Activated T-helper 1 cell treated with anti-CD3 and anti-CD28 coated beads, Interleukin-2, amount 50 U/mL, for 16 hours (primary cell): ENCODE results near the gene SH3PXD2A.
A peak's percentile ranks its signal among the peaks of the same experiment; 100 is the strongest.

ENCODE experiments used
- DNase-seq, 2 donors: peaks; one replicate each; pipeline ENCODE4 v3.0.0-alpha.2; 2020; ENCODE audit warnings: low read depth in 1 of 2, low spot score in 1 of 2

Gene SH3PXD2A

DNA sequence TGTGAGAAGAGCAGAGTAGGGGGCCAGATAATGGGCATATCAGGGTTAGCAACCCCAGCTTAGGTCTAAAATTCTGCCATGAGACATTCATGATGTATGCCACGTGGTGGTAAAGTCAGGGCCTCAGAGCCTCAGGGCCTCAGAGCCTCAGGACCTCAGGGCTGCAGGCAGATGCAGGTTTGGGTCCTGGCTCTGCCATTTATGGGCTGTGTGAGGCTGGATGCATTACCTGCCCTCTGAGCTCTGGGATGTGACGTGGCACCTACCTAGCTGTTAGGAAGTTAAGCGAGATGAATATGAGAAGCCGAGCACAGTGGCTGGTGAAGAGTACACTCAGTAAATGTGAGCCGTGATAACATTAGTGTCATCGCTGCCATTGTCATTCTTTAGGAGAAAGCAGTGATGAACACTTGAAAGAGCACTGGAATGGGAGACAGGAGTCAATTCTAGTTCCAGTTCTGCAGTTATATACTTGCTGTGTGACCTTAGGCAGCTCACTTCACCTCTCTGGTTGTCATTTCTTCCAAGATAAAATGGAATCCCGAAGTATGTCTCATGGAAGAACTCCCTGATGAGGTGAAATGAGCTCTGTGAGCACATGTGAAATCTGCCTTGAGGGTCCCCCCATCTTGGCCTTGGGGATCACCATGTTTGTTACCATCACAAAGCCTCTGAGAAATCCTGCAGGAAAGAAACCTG, 127.2 kb downstream of the SH3PXD2A start:
- no peak for DNase-seq

DNA sequence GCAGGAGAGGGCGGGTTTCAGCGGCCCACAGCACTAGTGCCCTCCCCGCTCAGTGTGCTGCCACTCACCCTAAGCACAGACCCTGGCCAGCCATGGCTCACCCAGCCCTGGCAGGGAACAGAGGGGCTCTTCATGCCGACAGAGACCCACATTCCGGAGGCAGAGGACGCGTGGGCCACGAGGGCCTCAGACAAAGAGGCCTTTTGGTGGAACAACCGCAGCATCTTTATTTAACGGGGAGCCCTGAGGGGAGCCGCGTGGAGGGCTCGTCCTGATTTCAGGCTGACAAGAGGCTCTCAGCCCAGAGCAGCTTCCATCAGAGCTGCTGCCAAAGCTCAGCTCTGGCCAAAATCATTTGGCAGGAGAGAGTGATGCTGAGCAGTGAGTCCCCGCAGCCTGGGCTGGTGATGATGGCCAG, 127.8 kb downstream of the SH3PXD2A start:
- DNase-seq, result no peak

DNA sequence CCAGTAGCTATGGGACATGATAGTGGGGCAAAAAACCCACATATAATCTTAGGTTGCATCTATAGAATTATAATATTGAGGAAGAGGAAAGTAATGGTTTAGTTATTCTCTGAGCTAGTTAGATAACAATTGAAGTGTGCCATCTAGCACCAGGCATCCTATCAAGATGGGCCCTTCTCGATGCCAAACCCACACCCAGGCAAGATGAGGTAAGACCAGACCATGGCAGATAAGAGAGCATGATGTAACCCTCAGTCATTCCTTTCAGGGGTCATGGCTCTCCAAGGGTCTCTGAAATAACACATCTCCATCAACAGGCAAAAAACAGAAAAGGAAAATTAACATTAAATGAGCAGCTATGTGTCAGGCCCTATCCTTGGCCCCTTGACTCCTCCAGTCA, 128.7 kb downstream of the SH3PXD2A start:
- DNase-seq, result no peak

DNA sequence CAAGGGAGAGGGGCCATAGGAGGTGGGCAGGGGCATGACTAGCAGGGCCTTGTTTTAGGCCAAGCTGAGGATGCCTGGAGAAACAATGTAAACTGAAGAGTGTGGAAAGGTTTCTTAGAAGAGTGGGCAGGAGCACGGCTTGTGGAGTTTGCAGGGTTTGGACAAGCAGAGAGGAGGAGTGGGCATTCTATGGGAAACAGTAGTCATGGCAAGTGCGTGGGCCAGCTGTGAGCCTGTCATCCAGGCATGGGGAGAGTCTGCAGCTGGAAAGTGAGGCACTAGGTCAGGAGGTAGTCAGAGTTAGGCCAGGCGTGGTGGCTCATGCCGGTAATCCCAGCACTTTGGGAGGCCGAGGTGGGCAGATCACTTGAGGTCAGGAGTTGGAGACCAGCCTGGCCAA, 130.1 kb downstream of the SH3PXD2A start:
- DNase-seq, result no peak

DNA sequence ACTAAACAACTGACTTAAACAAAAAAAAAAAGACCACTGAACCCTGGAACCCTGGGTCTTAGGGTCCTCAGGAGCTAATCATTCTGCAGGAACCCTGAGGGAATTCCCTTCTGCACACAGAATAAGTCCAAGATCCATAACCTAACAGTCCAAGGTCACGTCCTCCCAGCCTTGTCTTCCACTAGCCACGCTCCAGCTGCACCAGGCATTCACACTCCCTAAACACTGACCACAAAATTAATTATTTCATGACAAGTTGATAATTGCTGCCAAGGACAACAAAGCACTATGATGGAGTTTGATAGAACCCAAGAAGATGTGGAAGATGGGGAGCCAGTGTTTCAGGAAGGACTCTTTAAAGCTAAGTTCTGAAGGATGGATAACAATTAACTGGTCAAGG, 130.6 kb downstream of the SH3PXD2A start:
- no peak for DNase-seq

DNA sequence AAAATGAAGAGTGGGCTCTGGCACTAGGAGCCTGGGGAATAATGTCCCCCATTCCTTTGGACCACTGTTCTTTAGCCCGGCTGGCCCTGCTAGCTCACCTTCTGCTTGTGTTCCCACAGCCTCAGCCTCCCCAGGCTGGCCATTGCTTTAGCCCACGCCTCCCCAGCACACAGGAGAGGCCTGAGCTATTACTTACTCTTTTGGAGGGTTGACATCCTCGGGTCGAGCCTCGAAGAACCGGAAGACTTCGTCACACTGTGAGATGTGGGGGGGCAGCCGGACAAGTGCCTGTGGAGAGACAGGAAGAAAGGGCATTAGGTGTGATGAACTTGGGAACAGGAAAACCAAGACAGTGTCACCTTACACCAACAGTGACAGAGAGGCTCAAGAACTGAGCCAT, 131.3 kb downstream of the SH3PXD2A start:
- DNase-seq, result no peak

DNA sequence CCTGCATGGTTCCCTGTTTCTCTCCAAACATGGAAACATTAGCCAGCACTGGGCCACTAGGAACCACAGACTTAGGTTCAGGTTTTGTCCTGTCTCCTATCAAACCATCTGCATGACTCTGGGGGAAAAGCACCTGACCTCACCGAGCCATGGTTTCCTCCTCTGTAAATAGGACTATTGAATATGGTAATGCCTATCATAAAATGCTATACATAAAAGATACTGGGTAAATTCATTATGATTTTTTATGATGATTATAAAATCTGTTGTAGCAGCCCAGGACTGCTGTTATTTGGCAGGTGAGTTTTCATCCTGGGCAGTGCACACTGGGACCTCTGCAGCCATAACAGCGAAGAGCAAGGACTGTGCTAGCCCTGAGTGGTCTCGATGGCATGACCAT, 131.8 kb downstream of the SH3PXD2A start:
- no peak for DNase-seq

DNA sequence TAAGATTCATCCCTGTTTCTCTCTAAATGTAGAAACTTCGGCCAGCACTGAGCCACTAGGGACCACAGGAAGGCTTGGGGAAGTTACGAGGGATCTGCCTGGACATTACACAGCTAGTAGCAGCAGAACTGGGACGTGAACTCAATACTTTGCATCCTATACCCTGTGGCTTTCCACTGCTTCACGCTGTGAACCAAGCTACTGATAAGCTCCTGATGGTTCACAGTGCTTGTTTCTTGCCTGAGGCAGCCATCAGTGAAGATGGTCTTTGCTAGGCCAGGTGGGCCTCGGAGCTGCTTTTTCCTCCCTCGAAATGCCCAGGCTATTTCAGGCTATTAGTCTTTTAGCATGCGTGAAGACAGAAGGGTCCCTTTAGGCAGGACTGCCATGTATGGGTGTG, 132.7 kb downstream of the SH3PXD2A start:
- no peak for DNase-seq

DNA sequence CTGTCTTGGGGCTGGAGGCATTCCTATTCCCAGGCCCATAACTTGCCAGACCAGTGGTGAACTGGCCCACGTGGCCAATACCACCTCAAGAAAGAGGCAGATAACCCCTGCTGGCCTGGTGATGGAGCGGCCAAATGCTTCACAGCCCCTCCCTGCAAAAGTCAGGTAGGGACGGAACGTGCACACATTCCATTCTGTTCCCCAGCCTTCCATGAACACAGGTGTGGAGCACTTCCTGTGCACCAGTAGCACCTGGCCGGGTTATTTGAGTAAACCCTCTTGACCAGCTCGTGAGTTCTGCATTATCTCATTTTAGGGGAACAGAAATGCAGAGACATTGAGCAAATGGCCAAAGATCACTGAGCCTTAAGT, 134.4 kb downstream of the SH3PXD2A start:
- no peak for DNase-seq

DNA sequence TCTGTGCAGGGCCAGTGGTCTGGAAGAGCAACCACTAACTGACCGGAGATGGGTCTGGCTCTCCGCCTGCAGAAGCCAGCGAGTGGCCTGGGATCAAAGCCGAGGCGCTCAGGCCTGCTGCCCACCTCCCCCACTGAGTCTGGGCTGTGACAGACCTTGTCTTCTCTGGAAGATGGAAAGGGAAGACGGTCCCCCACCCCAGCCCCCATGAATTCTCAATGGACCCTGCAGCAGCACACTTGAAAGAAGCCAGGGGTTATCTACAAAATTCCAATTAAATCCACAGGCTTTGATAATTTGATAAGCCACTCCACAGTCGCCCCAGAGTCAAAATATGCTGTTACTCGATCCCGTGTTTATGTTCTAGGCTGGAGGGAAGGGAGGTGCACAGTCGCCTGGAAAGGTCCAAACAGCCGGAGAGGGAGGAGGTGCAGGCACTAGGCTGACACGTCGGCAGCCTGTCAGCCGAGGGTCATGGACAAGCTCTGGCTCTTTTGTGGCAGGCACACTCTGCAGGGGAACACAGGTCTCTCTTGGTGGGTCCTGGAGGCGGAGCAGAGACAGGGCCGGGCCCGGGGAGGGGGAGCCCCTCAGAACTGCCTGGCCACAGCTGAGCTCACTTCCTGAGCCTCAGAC, 134.9 kb downstream of the SH3PXD2A start:
- DNase-seq, result no peak

DNA sequence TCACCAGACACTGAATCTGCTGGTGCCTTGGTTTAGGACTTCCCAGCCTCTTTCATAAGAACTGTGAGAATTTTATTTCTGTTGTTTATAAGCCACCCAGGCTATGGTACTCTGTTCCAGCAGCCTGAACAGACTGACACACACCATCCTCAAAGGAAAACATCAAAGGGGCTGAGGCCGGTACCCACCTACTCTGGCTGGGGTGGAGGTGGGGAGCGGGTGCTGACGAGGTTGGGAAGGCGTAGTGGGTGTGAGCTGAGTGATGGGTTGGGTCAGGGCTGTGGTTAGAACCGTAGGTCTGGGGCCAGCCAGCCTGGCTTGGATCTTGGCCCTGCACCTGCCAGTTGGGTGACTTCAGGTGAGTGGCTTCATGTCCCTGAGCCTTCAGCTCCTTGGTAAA, 136.3 kb downstream of the SH3PXD2A start:
- DNase-seq, result no peak

DNA sequence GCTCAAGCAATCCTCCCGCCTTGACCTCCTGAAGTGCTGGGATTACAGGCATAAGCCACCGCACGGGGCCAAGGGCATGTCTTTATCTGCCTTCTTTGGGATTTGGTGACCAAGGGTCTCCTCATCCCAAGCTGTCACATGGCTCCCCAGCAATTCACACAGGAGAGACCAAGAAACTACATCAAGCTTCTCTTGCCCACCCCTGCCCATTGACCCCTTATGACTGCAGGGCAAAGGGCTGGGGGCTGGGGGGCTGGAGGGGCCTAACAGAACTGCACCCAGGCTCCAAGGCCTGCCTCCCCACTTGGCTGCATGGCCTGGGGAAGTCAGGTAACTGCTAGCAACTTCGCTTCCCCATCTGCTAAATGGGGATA, 137.1 kb downstream of the SH3PXD2A start:
- no peak for DNase-seq

DNA sequence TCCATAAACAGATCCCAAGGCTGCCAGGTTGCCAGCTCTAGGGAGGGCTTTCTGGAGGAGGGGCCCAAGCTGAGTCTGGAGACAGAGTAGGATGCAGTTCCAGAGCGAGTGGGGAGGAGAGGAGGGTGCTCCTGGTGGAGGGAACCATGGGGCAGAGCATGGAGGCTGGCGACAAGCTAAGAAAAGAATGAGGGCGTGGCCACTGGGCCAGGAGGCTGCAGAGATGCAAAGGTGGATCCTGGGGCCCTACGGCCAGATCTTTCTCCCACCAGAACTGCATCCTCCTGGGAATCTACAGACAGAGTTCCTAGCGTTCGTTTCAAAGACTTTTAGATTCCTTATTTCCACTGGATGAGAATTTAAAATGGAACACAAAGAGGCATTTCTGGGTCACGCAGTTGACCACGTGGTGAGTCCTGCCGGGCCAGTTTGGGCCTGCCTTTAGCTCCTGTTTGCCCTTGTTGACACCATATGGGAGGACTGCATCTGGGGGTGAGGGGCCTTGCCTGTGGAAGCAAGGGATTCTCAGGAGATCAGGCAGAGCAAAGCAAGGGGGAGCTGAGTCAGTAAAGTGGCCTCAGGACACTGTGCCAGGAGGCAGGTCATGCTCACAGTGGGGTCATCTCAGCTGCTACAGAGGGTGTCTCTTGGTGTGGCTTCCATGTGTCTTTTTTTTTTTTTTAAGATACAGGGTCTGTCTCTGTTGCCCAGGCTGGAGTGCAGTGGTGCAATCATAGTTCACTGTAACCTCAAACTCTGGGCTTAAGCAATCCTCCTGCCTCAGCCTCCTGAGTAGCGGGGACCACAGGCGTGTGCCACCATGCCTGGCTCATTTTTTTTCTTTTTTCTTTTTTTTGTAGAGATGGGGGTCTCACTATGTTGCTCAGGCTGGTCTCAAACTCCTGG, 137.8 kb downstream of the SH3PXD2A start:
- no peak for DNase-seq

DNA sequence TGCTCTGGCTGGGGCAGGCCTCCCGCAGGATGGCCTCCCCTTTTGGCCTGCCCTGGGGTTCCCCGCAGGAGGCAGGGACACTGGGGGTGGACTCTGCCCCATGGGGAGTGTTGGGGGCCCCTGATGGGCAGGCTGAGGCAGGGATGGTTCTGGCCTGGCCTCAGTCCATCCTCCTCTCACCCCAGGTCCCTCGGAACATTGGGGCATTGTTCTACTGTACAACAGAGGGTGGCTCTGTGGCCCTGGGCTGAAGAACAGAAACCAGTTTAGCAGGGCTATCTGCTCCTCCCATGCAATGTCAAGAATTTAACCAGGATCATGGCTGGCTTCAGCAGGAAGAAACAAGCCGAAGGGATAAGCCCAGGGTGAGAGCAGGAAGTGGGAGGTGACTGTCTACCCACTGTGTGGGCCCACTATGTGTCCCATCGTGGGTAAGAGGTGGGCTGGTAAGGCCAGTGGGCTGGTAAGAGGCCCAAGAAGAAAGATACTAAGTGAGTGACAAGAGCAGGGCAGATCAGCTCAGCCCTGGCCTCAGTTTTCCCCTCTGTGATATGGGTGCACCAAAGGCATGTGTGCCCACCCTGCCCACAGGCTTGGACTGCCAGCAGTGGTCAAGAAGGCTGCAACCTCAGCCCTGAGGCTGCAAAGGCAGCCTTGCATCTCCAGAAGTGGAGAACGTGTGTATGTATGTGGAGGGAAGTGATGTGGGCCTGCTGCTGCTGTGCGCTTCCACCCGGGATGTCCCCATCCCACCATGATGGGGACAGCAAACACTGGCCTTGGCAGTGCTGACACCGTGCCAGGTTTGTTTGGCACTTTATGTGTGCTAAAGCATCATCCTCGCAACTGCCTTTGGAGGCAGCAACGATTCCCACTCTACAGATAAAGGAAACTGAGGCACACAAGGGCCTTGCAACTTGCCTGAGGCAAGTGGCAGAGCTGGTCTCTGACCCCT, 138.9 kb downstream of the SH3PXD2A start:
- no peak for DNase-seq

DNA sequence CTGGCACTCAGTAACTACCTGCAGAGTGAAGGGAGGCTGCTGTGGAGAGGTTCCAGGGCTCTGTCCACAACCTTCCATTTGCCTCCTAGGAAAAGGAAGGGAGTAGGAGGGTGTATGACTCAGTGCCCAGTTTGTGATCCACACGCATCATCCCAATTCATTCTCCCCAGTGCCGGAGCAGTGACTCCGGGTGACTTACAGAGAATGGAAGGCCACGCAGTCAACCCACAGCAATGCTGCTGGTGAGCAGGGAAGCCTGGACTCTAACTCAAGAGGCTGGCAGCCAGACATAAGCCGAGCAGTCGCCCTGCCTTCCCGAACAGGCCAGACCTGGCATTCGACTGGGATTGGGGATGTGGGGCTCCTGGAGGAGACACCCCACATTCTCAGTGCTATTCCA, 139.9 kb downstream of the SH3PXD2A start:
- DNase-seq, result no peak

DNA sequence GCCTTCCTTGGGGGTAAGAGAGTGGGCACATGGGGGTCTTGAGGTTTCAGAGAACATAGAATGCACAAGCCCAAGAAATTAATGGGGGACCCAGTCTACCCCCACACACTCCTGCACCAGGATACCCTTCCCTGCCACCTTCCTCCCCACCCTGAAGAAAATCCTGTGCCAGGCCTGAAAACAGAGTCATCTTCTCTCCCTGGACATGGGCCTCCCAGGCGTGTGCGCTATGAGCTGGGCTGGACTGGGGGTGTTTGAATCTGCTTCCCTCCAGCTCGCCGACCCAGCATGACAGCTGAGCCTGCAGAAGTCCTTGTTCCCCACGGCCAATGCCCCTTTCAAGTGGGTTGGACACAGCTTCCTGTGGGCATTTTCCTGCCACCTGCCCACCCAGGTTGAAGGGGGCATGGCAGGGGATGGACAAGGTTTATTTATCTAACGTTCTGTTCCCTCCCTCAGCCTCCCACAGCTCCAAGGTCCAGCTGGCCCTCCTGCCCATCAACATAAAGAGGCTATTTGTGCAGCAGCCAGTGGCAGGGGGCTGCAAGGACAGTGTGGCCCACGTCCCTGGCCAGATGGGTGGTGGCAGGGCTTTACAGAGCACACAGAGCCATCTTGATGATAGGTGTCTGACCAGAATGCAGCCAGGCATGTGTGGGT, 141.0 kb downstream of the SH3PXD2A start:
- no peak for DNase-seq

DNA sequence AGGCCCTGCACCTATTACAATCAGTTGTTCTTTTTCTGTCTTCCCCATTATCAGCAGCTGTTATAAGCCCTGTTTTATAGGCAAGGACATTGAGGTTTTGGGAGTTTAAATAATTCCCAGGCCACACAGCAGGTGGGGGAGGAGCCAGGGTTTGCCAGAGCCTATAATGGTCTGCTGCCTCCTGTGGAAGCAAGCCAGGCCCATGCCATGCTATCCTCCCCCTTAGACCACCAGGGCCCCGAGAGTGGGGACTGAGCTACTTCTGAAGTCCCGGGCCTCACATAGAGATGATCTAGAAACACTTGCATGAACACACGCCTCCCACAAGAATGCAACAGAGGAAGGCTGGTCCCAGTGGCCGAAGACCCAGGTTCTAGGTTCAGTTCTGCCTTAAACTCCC, 141.7 kb downstream of the SH3PXD2A start:
- DNase-seq, result no peak

DNA sequence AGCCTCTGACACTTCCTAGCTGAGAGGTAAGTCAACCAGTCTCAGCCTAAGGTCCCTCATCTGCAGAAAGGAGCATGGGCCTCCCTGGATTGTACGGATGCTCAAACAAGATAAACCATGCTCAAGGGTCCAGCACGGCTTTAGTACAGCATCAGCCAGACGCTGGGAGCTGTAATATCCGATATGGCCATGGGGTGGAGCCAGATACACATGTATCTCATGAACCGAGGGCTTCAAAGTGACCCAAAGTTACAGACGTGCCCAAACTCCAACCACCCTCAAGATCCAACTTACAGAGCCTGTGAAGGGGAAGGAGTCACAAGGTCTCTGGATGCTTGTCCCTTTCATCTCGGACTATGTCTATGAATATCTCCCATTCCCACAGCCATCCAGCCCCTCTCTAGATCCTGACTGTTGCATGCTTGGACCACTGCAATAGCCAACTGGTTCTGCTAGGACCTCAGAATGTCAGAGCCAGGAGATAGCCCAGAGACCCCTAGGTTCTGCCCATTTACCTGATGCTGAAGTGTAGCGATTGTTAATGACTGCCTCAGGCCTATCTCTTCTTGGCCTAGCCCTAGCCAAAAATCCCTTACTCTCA, 142.4 kb downstream of the SH3PXD2A start:
- peak; percentile 59 to 72 for DNase-seq

DNA sequence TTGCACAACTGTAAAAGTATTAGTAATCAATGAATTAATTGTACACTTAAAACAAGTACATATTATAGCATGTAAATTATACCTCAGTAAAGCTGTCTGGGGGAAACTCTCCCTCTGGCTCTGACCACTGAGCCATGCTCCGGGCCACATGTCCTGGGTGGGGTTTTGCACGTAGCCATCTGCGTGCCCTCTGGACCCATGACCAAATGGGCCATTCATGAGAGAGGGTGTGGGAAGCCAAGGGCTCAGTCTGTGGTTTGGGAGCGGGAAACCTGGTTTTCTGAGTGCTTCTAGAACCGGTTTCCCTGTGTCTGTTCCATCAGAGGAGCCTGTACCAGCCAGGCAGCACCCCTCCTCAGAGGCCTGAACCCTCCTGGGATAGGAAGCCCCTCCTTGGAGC, 143.2 kb downstream of the SH3PXD2A start:
- no peak for DNase-seq

DNA sequence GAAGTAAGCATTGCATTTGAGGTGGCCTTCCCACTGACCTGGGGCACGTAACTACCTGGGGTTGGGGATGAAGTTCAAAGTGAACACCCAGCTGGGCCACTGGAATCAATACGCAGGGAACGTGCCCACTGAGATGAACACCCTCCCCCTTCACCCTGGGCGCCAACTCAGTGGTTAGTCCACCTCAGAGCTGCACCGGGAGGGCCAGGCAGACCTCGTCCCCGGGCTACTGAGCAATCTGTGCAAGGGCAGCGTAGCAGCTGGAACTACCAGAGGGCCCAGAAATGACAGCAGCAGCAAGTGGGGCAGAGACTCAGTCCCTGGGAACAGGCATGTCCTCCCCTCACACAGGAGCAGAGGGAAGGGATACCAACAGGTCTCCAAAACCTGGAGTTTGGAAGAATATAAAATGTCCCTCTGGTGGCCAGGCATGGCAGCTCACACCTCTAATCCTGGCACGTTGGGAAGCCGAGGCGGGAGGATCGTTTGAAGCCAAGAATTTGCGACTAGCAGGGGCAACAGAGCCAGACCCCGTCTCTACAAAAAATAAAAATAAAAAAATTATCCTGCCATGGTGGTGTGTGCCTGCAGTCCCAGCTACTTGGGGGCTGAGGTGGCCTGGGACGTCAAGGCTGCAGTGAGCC, 143.9 kb downstream of the SH3PXD2A start:
- no peak for DNase-seq
